HG02642 (cell line): Measurements from ENCODE around the gene CCDC43.
"Not testable (repeated sequence)": the region's sequence is repeated elsewhere in the genome, so short reads cannot be mapped to it uniquely, and the experiment has no call there.

Experiments
- ATAC-seq: cut with Tn5 transposase; IDR thresholded peaks from one replicate; pipeline ENCODE4 v1.9.1; 2021; ENCODE audit warnings: mild to moderate bottlenecking; ENCODE audit not compliant: unreplicated experiment, poor library complexity

The CCDC43 gene, protein sequence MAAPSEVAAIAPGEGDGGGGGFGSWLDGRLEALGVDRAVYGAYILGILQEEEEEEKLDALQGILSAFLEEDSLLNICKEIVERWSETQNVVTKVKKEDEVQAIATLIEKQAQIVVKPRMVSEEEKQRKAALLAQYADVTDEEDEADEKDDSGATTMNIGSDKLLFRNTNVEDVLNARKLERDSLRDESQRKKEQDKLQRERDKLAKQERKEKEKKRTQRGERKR

GRCh38 chr17:44689477-44690217 is at the start of gene CCDC43:
TSS of gene CCDC43 (minus strand) at chr17:44689776. CDS start at chr17:44689753, 23 bp downstream.
- peak; percentile 89 for ATAC-seq

DNA sequence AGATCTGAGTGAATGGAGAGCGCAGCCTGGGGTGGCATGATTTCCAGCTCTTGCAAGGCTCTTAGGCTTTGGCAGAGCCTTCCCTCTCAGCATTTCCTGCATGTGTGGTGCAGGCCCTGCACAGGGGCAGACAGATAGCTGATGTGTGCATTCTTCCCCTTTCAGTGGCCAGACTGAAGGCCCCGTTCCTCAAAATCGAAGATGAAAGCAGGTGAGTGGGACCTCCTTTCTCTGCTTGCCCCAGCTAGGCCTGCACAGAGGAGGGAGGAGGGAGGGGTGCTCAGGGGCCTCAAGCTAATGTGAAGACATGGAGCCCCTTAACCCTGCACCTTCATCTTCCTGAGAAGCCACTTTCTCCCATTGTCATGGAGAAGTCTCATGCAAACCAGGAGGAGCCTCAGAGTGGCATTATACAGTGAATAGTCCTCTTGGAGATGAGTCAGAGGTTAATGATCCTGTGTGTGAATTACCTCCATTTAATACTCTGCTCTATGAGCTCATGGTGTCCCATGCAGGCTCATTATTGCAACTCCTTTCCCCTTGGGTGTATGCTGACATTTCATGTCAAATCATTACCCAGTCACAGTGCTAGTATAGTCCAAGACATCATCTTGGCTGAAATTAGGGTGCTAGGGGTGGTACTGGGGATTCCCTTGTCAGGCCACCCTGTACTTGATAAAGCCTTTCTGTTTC is 48.8 kb upstream of the CCDC43 start:
- peak; percentile 46 for ATAC-seq

DNA sequence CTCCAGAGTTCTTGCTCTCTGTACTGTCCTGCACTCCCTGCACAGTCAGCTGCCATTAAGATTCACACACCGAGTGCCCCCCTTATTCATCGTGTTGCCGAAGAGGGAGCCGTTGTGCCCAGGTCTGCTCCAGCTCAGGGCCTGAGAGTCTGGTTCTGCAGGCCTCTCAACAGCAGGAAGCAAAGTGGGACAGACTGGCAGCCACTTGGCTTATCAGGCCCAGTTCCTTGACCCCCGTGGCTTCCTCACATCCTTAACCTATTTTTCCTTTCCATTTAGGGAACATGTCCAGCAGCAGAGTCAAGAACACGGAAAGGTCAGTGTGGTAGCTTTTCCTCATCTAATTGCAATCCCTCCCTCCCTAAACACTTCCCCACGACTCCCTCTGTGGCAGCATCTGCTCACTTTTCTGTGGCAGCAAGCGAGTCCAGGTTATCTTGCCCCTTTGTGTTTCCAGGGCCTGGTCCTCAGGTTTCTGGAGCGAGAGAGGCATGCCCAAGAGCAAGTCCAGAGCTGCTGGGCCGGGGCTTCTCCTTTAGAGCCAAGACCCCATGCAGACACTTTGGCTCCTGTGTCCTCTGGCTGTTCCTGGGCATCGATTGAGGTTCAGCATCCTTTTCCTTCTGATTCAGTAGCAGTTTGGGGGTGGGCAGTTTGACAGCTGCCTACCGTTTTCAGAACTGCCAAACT is 47.1 kb upstream of the CCDC43 start:
- no peak for ATAC-seq

DNA sequence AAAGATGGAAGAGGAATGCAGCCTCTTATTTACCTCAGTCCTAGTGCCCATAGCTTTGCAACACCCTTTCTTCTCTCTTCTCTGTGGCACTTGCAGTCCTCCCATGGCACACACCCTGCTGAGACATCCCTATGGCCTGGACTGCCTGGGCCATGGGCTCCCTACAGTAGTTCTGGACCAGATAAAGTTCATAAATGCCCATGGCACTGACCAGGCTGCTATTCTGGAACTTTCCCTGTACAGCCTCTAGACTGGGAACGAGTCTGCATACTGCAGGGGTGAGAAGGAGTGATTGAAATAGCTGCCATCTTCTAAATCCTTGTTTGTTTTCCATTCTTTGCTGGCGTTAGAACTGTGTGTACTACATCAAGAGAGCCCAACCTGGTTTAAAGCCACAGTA is 44.7 kb upstream of the CCDC43 start:
- no peak for ATAC-seq

GRCh38 chr17:44733753-44734152 is 44.2 kb upstream of the CCDC43 start:
- no peak for ATAC-seq

DNA sequence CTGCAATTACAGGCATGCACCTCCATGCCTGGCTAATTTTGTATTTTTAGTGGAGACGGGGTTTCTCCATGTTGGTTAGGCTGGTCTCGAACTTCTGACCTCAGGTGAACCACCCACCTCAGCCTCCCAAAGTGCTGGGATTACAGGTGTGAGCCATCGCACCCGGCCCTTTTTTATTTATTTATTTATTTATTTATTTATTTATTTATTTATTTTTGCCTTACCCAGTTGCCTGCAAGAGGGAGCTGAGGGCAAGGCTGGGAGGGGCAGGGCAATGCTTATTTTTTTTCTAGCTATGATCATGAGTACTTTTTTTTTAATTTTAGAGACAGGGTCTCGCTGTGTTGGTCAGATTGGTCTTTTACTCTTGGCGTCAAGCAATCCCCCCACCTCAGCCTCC is 36.5 kb upstream of the CCDC43 start:
- not testable (repeated sequence) for ATAC-seq

- ATAC-seq = no peak
Observed at GRCh38 chr17:44722254-44722653, 32.7 kb upstream of the CCDC43 start.

DNA sequence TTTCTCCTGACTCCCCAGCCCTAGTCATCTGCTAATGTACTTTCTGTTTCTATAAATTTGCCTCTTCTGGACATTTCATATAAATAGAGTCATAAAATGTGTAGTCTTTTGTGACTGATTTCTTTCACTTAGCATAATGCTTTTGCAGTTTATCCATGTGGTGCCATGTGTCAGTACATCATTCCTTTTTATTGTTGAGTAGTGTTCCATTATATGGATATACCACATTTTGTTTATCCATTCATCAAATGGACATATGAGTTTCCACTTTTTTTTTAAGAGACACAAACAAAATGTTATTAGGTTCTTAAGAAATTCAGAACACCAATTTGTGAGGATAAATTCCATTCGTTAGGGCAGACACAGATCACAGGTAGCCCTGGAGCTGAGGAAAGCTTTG is 29.9 kb upstream of the CCDC43 start:
- ATAC-seq = no peak

DNA sequence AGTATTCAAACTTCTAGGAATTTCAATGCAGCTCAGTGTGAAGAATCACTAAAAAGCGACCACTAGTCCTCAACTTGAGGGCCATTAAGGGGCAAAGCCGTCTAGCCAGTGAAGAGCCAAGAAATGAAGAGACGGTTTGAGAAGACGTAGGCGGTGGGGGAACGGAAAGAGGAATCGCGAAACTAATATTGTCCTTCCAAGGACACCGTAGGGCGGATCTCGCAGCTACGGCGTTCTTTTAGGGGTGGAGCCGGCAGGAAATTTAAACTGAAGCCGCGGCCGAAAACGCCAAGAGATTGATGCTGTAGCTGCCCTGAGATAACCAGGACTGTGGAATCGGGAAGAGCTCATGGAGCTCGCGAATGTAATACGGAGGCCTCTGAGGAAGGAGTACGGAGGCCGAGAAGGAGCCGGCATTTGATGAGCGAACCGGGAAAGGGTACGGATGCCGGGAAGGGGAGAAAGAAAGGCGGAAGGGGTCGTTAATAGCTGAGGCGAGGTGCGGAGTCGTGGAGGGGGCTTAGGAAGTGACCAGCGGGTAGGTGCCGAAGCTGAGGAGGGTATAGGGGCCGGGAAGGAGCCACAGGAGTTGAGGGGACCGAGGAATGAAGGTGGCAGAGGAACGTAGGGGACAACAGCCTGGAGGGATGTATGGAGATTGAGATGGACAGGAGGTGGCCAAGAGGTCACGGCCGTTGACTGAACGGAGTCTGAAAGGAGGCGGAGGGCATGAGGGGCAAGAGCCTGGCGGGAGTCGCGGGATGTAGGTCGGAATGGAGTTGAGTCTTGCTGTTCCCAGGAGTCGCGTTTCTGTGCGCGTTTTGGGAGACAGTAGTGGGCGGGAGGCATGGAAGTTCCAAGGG is 19.1 kb upstream of the CCDC43 start, which contains the start of gene DBF4B:
Gene DBF4B (plus strand): TSS at position 265 of the 863 bp plus-strand sequence. CDS start 156 bp downstream, at position 421.
- peak; percentile 77 for ATAC-seq

GRCh38 chr17:44707755-44708400 is 18.3 kb upstream of the CCDC43 start:
- ATAC-seq = no peak

- ATAC-seq = not testable (repeated sequence)
Observed at GRCh38 chr17:44700288-44700687, 10.7 kb upstream of the CCDC43 start.

DNA sequence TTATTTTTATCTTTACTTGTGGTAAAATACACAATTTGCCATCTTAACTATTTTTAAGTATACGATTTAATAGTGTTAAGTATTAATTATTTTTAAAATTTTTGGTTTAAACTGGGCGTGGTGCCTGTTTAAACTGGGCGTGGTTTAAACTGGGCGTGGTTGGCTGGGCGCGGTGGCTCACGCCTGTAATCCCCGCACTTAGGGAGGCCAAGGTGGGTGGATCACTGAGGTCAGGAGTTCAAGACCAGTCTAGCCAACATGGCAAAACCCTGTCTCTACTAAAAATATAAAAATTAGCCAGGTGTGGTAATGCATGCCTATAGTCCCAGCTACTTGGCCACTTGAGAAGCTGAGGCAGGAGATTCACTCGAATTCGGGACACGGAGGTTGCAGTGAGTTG is 4.0 kb upstream of the CCDC43 start:
- ATAC-seq = no peak

DNA sequence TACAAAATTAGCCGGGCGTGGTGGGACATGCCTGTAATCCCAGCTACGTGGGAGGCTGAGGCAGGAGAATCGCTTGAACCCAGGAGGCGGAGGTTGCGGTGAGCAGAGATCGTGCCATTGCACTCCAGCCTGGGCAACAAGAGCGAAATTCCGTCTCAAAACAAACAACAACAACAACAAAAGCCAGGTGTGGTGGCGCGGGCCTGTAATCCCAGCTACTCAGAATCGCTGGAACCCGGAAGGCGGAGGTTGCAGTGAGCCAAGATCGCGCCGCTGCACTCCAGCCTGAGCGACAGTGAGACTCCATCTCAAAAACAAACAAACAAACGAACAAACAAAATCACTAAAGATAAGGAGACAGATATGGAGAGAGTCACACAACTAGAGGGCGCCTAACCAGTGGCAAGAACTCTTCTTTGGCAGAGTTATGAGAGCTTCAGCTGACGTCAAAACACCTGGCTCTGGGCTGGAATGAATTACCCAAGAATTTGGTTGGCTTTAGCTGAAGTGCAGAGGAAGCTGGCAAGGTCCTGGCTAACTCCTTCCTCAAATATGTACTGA is 1.2 kb upstream of the CCDC43 start:
- ATAC-seq = not testable (repeated sequence)

DNA sequence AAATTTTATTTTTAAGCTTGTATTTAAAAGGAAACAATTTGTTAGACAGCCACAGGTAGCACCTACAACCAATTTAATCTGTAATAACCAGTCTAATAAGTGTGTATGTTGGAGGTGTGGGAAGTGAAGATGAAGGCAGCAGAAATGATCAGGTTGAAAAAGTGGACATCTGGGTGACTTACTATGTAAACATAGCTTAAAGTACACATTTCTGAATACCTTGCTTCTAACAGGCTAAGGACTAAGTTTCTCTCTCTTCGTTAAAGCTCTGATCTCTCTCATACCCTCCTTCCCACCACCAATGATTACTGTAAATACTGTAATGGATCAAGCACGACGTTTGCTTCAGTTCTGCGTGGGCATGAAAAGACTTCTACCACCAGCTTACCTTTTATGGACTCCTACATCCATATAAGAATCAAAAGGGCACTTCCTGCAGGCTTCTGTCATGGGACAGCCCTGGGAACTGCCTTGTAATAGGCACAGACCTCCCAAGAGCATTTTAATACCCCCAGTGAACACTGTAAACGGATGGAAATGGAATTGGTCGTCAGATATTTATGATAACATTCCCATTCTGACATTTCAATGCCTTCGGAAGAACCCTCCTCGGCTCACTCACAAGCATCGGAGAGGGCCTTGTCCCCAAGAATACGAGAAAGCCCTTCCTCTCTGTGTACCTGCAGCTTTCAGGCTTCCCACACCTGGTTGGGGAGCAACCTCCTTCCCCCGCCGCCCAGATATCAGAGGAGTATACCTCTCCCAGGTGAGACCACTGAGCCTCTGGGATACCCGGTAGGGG is 700 bp downstream of the CCDC43 start:
- ATAC-seq = peak; percentile 23

DNA sequence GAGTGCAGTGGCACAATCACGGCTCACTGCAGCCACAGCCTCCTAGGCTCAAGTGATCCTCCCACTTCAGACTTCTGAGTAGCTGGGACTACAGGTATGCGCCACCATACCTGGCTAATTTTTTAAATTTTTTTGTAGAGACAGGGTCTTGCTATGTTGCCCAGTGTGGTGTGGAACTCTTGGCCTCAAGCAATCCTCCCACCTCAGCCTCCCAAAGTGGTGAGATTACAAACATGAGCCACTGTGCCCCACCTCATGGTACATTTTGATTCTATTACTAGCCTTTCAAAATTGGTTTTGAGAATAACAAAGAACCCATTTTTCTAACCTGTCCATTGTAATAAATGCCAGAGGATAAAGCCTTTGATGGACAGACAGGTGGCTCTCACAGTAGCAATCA is 1.4 kb downstream of the CCDC43 start:
- no peak for ATAC-seq

DNA sequence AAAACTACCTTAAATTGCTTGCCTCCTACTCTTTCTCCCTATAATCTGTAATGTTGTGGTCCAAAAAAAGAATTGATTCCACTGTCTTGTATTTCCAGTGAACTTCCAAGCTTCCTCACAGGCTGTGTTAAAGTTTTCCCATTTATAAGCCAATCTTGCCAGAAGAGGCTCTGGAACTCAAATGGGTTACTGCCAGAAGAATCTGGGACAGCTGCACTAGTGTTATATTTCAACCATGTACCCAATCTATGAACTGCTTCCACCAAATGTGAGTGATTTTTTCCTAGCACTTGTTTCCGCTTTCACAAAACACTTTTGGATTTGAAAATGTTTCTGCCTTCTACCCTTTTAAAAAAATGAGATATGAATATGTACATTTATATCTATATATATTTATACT is 1.8 kb downstream of the CCDC43 start:
- no peak for ATAC-seq

GRCh38 chr17:44683303-44683702 is 6.3 kb downstream of the CCDC43 start:
- not testable (repeated sequence) for ATAC-seq

- ATAC-seq = no peak
Observed at GRCh38 chr17:44677136-44677535, 12.4 kb downstream of the CCDC43 start.
